ENCODE measurements around the gene FAM222B. TPM values are rescaled to one million over a fixed set of nuclear protein-coding genes. Genes with fewer than 3 reads are reported as not detected.

Gene FAM222B
- total and polyA plus RNA-seq, 9 of the 15 experiments (the other 6 are each of a cell fraction or from before 2014, with no cell fraction given), result 4.0 to 34.6 (median 7.5) TPM

DNA sequence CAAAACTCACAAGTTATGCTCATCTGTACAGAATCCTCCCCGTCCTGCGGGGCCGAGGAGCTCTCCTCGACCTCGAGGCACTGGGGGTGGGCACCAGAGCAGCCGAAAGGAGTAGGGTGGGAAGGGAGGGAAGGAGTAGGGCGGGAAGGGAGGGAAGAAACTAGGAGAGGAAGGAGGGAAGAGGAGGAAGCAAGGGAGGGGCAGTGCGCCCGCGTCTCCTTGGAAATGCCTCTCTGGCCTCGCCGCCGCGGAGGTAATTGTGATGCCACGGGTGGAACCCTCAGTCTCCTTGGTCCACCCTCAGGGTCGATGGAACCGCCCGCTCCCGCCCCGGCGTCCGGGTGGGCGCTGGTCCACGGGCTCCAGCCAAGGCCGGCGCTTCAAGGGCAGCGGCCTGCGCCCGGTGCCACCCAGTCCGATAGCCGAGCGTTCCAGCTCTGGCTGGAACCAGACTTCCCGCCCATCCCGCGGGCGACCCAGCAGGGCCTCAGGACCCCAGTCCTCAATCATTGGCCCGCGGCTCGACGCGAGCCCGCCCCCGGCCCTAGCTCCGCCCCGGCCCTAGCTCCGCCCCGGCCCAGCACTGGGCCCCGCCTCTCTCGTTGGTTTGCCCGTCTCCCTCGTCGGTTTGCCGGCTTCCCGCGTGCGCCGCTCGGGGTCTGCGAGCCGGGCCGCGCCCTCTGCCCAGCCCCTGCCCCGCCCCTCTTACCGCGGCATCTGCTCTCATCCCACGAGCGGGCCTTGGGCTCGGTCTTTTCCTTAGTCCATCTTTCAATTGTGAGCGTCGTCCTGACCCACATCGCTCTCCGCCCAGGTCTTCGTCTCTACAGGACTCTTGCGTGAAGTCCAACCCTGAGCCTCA is 131.5 kb downstream of the FAM222B start (continued):
- TF ChIP-seq, protein P1, sequence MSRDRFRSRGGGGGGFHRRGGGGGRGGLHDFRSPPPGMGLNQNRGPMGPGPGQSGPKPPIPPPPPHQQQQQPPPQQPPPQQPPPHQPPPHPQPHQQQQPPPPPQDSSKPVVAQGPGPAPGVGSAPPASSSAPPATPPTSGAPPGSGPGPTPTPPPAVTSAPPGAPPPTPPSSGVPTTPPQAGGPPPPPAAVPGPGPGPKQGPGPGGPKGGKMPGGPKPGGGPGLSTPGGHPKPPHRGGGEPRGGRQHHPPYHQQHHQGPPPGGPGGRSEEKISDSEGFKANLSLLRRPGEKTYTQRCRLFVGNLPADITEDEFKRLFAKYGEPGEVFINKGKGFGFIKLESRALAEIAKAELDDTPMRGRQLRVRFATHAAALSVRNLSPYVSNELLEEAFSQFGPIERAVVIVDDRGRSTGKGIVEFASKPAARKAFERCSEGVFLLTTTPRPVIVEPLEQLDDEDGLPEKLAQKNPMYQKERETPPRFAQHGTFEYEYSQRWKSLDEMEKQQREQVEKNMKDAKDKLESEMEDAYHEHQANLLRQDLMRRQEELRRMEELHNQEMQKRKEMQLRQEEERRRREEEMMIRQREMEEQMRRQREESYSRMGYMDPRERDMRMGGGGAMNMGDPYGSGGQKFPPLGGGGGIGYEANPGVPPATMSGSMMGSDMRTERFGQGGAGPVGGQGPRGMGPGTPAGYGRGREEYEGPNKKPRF (IDR thresholded peaks at IDR 0.05; ENCODE audit: low read depth, low read length), result no peak
- no peak for TF ChIP-seq PPARD (CRISPR knock-in tag; IDR thresholded peaks at IDR 0.05)
- TF ChIP-seq FOXK1 (CRISPR knock-in tag; IDR thresholded peaks at IDR 0.05; ENCODE audit: borderline replicate concordance), result peak; percentile 45; the same call in 1 of the 2 replicates
- no peak for TF ChIP-seq FOXJ3 (CRISPR knock-in tag; IDR thresholded peaks at IDR 0.05)
- peak; percentile 82 for TF ChIP-seq FIP1L1 (IDR thresholded peaks at IDR 0.05; ENCODE audit: low read depth, low read length, poor library complexity, severe bottlenecking)
- peak; percentile 73 for TF ChIP-seq POLR2B (IDR thresholded peaks at IDR 0.05; ENCODE audit: low read depth, partially characterized antibody)
- TF ChIP-seq NFXL1 (CRISPR knock-in tag; IDR thresholded peaks at IDR 0.05), result no peak; the same call in 1 of the 2 replicates
- 0 out of 2 replicates have a peak, but pooled peaks have one; percentile 1 for TF ChIP-seq SPI1 (IDR thresholded peaks at IDR 0.05; ENCODE audit: borderline replicate concordance, low read depth, low read length)
- TF ChIP-seq, protein P2, sequence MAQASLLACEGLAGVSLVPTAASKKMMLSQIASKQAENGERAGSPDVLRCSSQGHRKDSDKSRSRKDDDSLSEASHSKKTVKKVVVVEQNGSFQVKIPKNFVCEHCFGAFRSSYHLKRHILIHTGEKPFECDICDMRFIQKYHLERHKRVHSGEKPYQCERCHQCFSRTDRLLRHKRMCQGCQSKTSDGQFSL (CRISPR knock-in tag; IDR thresholded peaks at IDR 0.05), result 0 out of 2 replicates have a peak, but pooled peaks have one; percentile 29
- TF ChIP-seq, protein P2 (tag; IDR thresholded peaks at IDR 0.05), result no peak
- TF ChIP-seq, protein P3, sequence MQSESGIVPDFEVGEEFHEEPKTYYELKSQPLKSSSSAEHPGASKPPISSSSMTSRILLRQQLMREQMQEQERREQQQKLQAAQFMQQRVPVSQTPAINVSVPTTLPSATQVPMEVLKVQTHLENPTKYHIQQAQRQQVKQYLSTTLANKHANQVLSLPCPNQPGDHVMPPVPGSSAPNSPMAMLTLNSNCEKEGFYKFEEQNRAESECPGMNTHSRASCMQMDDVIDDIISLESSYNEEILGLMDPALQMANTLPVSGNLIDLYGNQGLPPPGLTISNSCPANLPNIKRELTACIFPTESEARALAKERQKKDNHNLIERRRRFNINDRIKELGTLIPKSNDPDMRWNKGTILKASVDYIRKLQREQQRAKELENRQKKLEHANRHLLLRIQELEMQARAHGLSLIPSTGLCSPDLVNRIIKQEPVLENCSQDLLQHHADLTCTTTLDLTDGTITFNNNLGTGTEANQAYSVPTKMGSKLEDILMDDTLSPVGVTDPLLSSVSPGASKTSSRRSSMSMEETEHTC (IDR thresholded peaks at IDR 0.05), result no peak
- no peak for TF ChIP-seq ZNF699 (CRISPR knock-in tag; IDR thresholded peaks at IDR 0.05; ENCODE audit: insufficient replicate concordance)
- TF ChIP-seq ZNF184 (CRISPR knock-in tag; IDR thresholded peaks at IDR 0.05), result no peak
- TF ChIP-seq KDM5B (IDR thresholded peaks at IDR 0.05; ENCODE audit: insufficient replicate concordance, low read depth, low read length), result peak; percentile 66
- TF ChIP-seq BRF1 (IDR thresholded peaks at IDR 0.05; ENCODE audit: borderline replicate concordance, extremely low read depth, insufficient read length), result no peak
- peak in 1 of 2 experiments; percentile 51; a peak in 2 of 4 replicates for TF ChIP-seq NONO (IDR thresholded peaks at IDR 0.05; ENCODE audit: low read depth in 2 of 2, low read length in 1 of 2)
- no peak for TF ChIP-seq ZNF140 (CRISPR knock-in tag; IDR thresholded peaks at IDR 0.05)
- peak; percentile 80 for TF ChIP-seq ZNF12 (CRISPR knock-in tag; IDR thresholded peaks at IDR 0.05)
- TF ChIP-seq, protein P4, sequence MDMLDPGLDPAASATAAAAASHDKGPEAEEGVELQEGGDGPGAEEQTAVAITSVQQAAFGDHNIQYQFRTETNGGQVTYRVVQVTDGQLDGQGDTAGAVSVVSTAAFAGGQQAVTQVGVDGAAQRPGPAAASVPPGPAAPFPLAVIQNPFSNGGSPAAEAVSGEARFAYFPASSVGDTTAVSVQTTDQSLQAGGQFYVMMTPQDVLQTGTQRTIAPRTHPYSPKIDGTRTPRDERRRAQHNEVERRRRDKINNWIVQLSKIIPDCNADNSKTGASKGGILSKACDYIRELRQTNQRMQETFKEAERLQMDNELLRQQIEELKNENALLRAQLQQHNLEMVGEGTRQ (CRISPR knock-in tag; IDR thresholded peaks at IDR 0.05), result no peak; the same call in 1 of the 2 replicates
- TF ChIP-seq OTX1 (CRISPR knock-in tag; IDR thresholded peaks at IDR 0.05), result no peak
- TF ChIP-seq CREBBP (IDR thresholded peaks at IDR 0.05; ENCODE audit: low read depth, low read length), result no peak
- TF ChIP-seq SRSF7 (optimal IDR thresholded peaks at IDR 0.05; ENCODE audit: low read depth, low read length), result no peak

Measured in K562 (cell line).